Smooth muscle cell (in vitro differentiated cells): ENCODE measurements around the gene PTPRN2. TPM values are rescaled to one million over a fixed set of nuclear protein-coding genes. Genes with fewer than 3 reads are reported as not detected.

Source experiments
- DNase-seq: peaks from one replicate; lab custom pipeline; 2025; ENCODE audit not compliant: unreplicated experiment; lab: John Stamatoyannopoulos, UW
- H2AFZ ChIP-seq: fragments of 200-600 bp; sonication (generic); 2 replicates; pipeline ENCODE4 v1.6.0; 2016; ENCODE audit warnings: antibody characterized with exemption, low read depth, mild to moderate bottlenecking
- H3F3A ChIP-seq: fragments of 200-600 bp; sonication (generic); 2 replicates; pipeline ENCODE4 v1.6.0; 2017; ENCODE audit warnings: antibody characterized with exemption, low read depth
- H3K27ac ChIP-seq: fragments of 200-600 bp; sonication (generic); 2 replicates; pipeline ENCODE4 v1.5.1; 2016; ENCODE audit warnings: low read depth, mild to moderate bottlenecking
- H3K27me3 ChIP-seq: fragments of 200-600 bp; sonication (generic); 2 replicates; pipeline ENCODE4 v1.6.1; 2016; ENCODE audit warnings: low read depth, mild to moderate bottlenecking
- H3K36me3 ChIP-seq: fragments of 200-600 bp; sonication (generic); 2 replicates; pipeline ENCODE4 v1.5.1; 2016; ENCODE audit warnings: low read depth
- H3K4me1 ChIP-seq: fragments of 200-600 bp; sonication (generic); 2 replicates; pipeline ENCODE4 v1.5.1; 2016; ENCODE audit warnings: low read depth
- H3K4me2 ChIP-seq: fragments of 200-600 bp; sonication (generic); 2 replicates; pipeline ENCODE4 v1.6.0; 2016; ENCODE audit warnings: mild to moderate bottlenecking
- H3K4me3 ChIP-seq: fragments of 200-600 bp; sonication (generic); 2 replicates; pipeline ENCODE4 v1.5.1; 2016; ENCODE audit warnings: mild to moderate bottlenecking
- H3K79me2 ChIP-seq: fragments of 200-600 bp; sonication (generic); 2 replicates; pipeline ENCODE4 v1.6.0; 2016; ENCODE audit warnings: low read depth, mild to moderate bottlenecking
- H3K9ac ChIP-seq: fragments of 200-600 bp; sonication (generic); 2 replicates; pipeline ENCODE4 v1.6.0; 2016; ENCODE audit warnings: low read depth
- H3K9me3 ChIP-seq: fragments of 200-600 bp; sonication (generic); replicated peaks from 2 replicates; pipeline ENCODE4 v1.5.1; 2016; ENCODE audit warnings: low read depth
- H4K20me1 ChIP-seq: fragments of 200-600 bp; sonication (generic); 2 replicates; pipeline ENCODE4 v1.6.0; 2016; ENCODE audit warnings: low read depth
- WGBS: methylation state at CpG from one replicate; pipeline ENCODE4 v1.1.7; 2016; ENCODE audit warnings: low lambda C conversion rate; 5-methylcytosine and 5-hydroxymethylcytosine counted together
- polyA plus RNA-seq: library from polyadenylated mRNA; unstranded; fragments of >200 nt; fragmentation: Nextera tagmentation; extraction: Ambion mirVana; gene quantifications from 2 replicates; pipeline ENCODE4 v1.2.1, GENCODE V29; 2016
- total RNA-seq: library from RNA; depleted of rRNA; stranded (reverse); fragments of >200 nt; gene quantifications from 2 replicates; pipeline ENCODE4 v1.2.3, GENCODE V29; 2014
- TF ChIP-seq, protein P1 (sequence below): fragments of 200-600 bp; sonication (generic); IDR thresholded peaks from 2 replicates; pipeline ENCODE4 v1.5.1; 2017; ENCODE audit warnings: borderline replicate concordance, mild to moderate bottlenecking, antibody characterized with exemption; ENCODE audit not compliant: insufficient read depth, poor library complexity, severe bottlenecking

The PTPRN2 gene
- total and polyA plus RNA-seq, 2 experiments from 2014 or later: 0.09 to 0.87 TPM

GRCh38 chr7:158411232-158411950 is 176.2 kb downstream of the PTPRN2 start:
- no peaks in the 10 kb centered on the region for H3K4me1 ChIP-seq
- WGBS: 92% methylated on average over 23 of the region's 24 CpGs
- H3F3A ChIP-seq: no peaks in the 10 kb centered on the region
- DNase-seq: no peak
- no peak overlapping the region for H3K27ac ChIP-seq
- no peak overlapping the region for H2AFZ ChIP-seq
- H3K79me2 ChIP-seq: no peaks in the 10 kb centered on the region
- no peaks in the 10 kb centered on the region for H3K27me3 ChIP-seq
- H3K9me3 ChIP-seq: no peaks in the 10 kb centered on the region
- no peak overlapping the region for H3K9ac ChIP-seq
- H4K20me1 ChIP-seq: no peaks in the 10 kb centered on the region
- no peak overlapping the region for H3K4me3 ChIP-seq
- H3K4me2 ChIP-seq: no peak overlapping the region
- no peaks in the 10 kb centered on the region for H3K36me3 ChIP-seq
- TF ChIP-seq, protein P1, sequence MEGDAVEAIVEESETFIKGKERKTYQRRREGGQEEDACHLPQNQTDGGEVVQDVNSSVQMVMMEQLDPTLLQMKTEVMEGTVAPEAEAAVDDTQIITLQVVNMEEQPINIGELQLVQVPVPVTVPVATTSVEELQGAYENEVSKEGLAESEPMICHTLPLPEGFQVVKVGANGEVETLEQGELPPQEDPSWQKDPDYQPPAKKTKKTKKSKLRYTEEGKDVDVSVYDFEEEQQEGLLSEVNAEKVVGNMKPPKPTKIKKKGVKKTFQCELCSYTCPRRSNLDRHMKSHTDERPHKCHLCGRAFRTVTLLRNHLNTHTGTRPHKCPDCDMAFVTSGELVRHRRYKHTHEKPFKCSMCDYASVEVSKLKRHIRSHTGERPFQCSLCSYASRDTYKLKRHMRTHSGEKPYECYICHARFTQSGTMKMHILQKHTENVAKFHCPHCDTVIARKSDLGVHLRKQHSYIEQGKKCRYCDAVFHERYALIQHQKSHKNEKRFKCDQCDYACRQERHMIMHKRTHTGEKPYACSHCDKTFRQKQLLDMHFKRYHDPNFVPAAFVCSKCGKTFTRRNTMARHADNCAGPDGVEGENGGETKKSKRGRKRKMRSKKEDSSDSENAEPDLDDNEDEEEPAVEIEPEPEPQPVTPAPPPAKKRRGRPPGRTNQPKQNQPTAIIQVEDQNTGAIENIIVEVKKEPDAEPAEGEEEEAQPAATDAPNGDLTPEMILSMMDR: no peak

DNA sequence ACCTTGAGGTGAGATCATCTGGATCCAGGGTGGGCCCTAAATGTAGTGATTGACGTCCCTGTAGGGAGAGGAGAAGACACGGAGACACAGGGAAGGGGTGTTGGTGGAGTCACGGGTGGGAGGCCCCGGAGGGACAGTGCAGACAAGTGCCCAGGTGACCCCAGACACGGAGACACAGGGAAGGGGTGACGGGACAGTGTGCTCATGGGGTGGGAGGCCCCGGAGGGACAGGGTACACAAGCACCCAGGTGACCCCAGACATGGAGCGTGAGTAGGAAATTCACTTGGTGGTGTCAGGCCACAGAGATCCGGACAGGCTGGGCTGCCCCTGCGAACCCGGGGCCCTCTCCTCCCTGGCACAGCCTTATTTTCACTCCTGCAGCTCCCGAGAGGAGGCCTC is 176.9 kb downstream of the PTPRN2 start:
- Histone ChIP-seq H3K9ac (no peak overlapping the region), H3F3A (no peaks in the 10 kb centered on the region), H3K4me2 (no peak overlapping the region), H3K9me3 (no peaks in the 10 kb centered on the region), H3K36me3 (no peaks in the 10 kb centered on the region), H3K4me3 (no peak overlapping the region), H4K20me1 (no peaks in the 10 kb centered on the region), H3K27me3 (no peaks in the 10 kb centered on the region), H3K4me1 (no peaks in the 10 kb centered on the region), H3K79me2 (no peaks in the 10 kb centered on the region), H3K27ac (no peak overlapping the region), H2AFZ (no peak overlapping the region)
- no peak for DNase-seq
- WGBS: 86% methylated on average over 12 of the region's 12 CpGs
- TF ChIP-seq, protein P1: no peak

DNA sequence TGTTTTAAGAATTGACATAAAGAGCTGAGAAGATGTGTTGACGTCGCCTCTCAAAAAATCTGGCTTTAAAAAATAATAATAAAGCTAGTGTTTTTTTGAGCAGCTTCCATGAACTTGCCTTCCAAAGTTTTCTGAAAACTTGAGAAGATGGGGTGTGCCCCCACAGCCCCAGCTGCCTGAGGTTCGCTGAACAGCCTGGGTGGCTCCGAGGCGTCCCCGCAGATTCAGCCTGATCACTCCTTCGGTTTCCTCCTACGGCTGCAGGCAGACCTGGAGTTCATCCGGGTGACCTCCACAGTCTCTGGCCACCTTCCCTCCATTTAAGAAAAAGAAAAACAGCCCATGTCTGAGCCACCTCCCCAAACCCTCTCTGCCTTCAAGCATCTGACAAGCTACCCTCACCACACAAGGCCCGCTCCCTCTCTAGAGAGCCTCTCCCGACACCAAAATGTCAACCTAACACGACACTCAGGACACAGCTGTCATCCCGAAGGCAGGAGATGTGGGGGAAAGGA is 177.8 kb downstream of the PTPRN2 start:
- H3K9me3 ChIP-seq: no peaks in the 10 kb centered on the region
- no peak overlapping the region for H3K4me3 ChIP-seq
- H3F3A ChIP-seq: no peaks in the 10 kb centered on the region
- no peak overlapping the region for H3K4me2 ChIP-seq
- H2AFZ ChIP-seq: no peak overlapping the region
- H4K20me1 ChIP-seq: no peaks in the 10 kb centered on the region
- WGBS: 89% methylated on average over 13 of the region's 13 CpGs
- no peaks in the 10 kb centered on the region for H3K4me1 ChIP-seq
- no peak for DNase-seq
- H3K9ac ChIP-seq: no peak overlapping the region
- H3K27me3 ChIP-seq: no peaks in the 10 kb centered on the region
- no peaks in the 10 kb centered on the region for H3K79me2 ChIP-seq
- H3K27ac ChIP-seq: no peak overlapping the region
- H3K36me3 ChIP-seq: no peaks in the 10 kb centered on the region
- TF ChIP-seq, protein P1: no peak

DNA sequence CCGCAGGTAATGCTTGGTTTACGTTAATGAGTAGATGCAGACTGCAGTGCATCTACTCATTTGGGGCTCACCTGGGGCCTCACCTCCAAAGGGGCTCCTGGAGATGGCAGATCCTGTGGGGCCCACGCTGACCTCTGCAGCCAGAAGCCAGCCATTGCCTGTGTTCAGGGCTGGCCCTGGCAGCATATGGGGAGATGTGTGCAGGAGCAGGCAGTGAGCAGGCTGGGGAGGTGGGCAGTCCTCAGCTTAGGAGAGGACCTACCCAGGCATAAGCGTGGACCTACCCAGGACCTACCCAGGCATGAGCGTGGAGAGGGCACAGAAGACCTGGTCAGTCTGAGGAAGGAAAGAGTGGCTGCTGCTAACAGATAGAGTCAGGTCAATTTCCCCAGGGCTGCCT is 178.5 kb downstream of the PTPRN2 start:
- WGBS: 86% methylated on average over 5 of the region's 5 CpGs
- TF ChIP-seq, protein P1: no peak
- no peaks in the 10 kb centered on the region for H3K4me1 ChIP-seq
- no peaks in the 10 kb centered on the region for H3K9me3 ChIP-seq
- no peak overlapping the region for H3K4me3 ChIP-seq
- no peak overlapping the region for H3K27ac ChIP-seq
- H3K27me3 ChIP-seq: no peaks in the 10 kb centered on the region
- no peak for DNase-seq
- H3K4me2 ChIP-seq: no peak overlapping the region
- H3F3A ChIP-seq: no peaks in the 10 kb centered on the region
- no peak overlapping the region for H3K9ac ChIP-seq
- no peaks in the 10 kb centered on the region for H3K36me3 ChIP-seq
- no peak overlapping the region for H2AFZ ChIP-seq
- no peaks in the 10 kb centered on the region for H3K79me2 ChIP-seq
- no peaks in the 10 kb centered on the region for H4K20me1 ChIP-seq
